Activated CD8-positive, alpha-beta T cell treated with anti-CD3 and anti-CD28 coated beads for 36 hours (primary cell): ENCODE measurements around the gene ANKRD13D. TPM values are rescaled to one million over a fixed set of nuclear protein-coding genes. Genes with fewer than 3 reads are reported as not detected.

Source experiments
- ATAC-seq: fragments of 200-7000 bp; cut with Tn5 transposase; one replicate; pipeline ENCODE4 v1.10.0; 2021; ENCODE audit warnings: mild to moderate bottlenecking, moderate library complexity
- CTCF ChIA-PET: fragments of 350-600 bp; sonication (Branson Sonifier 250); formaldehyde crosslinking; loops from one replicate; lab custom pipeline; 2021; ENCODE audit warnings: antibody characterized with exemption; lab: Charles Lee
- POLR2A ChIA-PET: fragments of 350-600 bp; sonication (Branson Sonifier 250); formaldehyde crosslinking; loops from one replicate; lab custom pipeline; 2021; ENCODE audit warnings: antibody characterized with exemption; lab: Charles Lee
- DNase-seq: peaks from one replicate; pipeline ENCODE4 v3.0.0-alpha.2; 2020
- H3K27ac Mint-ChIP-seq: one replicate; pipeline ENCODE4 v1.8.0; 2021; ENCODE audit warnings: mild to moderate bottlenecking, mixed read lengths
- H3K27me3 Mint-ChIP-seq: one replicate; pipeline ENCODE4 v1.8.0; 2021; ENCODE audit warnings: mixed read lengths
- H3K36me3 Mint-ChIP-seq: one replicate; pipeline ENCODE4 v1.8.0; 2021; ENCODE audit warnings: low read depth, mixed read lengths
- H3K4me1 Mint-ChIP-seq: one replicate; pipeline ENCODE4 v1.8.0; 2021; ENCODE audit warnings: low read depth, mixed read lengths
- H3K4me3 Mint-ChIP-seq: one replicate; pipeline ENCODE4 v1.8.0; 2021; ENCODE audit warnings: mild to moderate bottlenecking, moderate library complexity, mixed read lengths
- H3K9me3 Mint-ChIP-seq: one replicate; pipeline ENCODE4 v1.8.0; 2021; ENCODE audit warnings: mixed read lengths
- CTCF ChIP-seq: fragments of 200-600 bp; IDR thresholded peaks from one replicate; pipeline ENCODE4 v1.8.0; 2022; ENCODE audit warnings: antibody characterized with exemption, mild to moderate bottlenecking
- intact Hi-C: fragments of 100-400 bp; cut with micrococcal nuclease; formaldehyde crosslinking; loops from one replicate; pipeline ENCODE4 v1.10.0; 2022
- total RNA-seq, 2 experiments: library from RNA; stranded (reverse); gene quantifications; one replicate each; pipeline ENCODE4 v1.2.3, GENCODE V29; 2021

The ANKRD13D gene
- total RNA-seq, 2 experiments from 2014 or later = 75.4 to 78.7 TPM

GRCh38 chr11:67345920-67346819 is 57.1 kb downstream of the ANKRD13D start:
- DNase-seq (peak; percentile 41), ATAC-seq (peak; percentile 80)
- H3K27me3 Mint-ChIP-seq = no peaks in the 10 kb centered on the region
- H3K4me3 Mint-ChIP-seq = no peak overlapping the region
- H3K9me3 Mint-ChIP-seq = no peaks in the 10 kb centered on the region
- H3K27ac Mint-ChIP-seq = peak overlapping the region; percentile 89
- TF ChIP-seq CTCF = peak; percentile 87
- intact Hi-C loops = no loop called here
- H3K36me3 Mint-ChIP-seq = peaks cover 3% of the 10 kb centered on the region
- H3K4me1 Mint-ChIP-seq = peaks cover 44% of the 10 kb centered on the region
- ChIA-PET CTCF (interaction anchor here (0.6 to 7.0 kb wide), 44 partner anchors 9 to 346 kb away, joined by 3 to 109 read pairs (median 5); partner anchors contain the start of genes ANKRD13D, CLCF1, GRK2 and POLD4), POLR2A (interaction anchor here (0.6 to 2.1 kb wide), 7 partner anchors 23 to 119 kb away, joined by 3 to 8 read pairs (median 4); partner anchors contain the start of genes CLCF1 and RAD9A)

- no peak for TF ChIP-seq CTCF
- Mint-ChIP-seq H3K4me3 (no peak overlapping the region), H3K27ac (no peak overlapping the region), H3K9me3 (no peaks in the 10 kb centered on the region), H3K27me3 (no peaks in the 10 kb centered on the region), H3K36me3 (peaks cover 1% of the 10 kb centered on the region), H3K4me1 (peaks cover 50% of the 10 kb centered on the region)
- intact Hi-C loops = no loop called here
- ATAC-seq = no peak
- ChIA-PET CTCF (interaction anchor here (1.0 to 12.1 kb wide), 10 partner anchors 7 to 86 kb away, joined by 3 to 883 read pairs (median 18); partner anchors contain the start of genes CLCF1 and POLD4), POLR2A (no interaction called here)
- DNase-seq = no peak
These were observed 59.1 kb downstream of the ANKRD13D start for GRCh38 chr11:67347964-67348749.

GRCh38 chr11:67349036-67349435 is 59.9 kb downstream of the ANKRD13D start:
- H3K27ac Mint-ChIP-seq = no peak overlapping the region

GRCh38 chr11:67349457-67349856 is 60.4 kb downstream of the ANKRD13D start:
- DNase-seq (no peak), ATAC-seq (no peak)
- POLR2A ChIA-PET = interaction anchor here (1.2 kb wide), 1 partner anchor 26 kb away, joined by 4 read pairs; no protein-coding TSS in a partner anchor
- intact Hi-C loops = no loop called here
- peaks cover 53% of the 10 kb centered on the region for H3K4me1 Mint-ChIP-seq
- H3K4me3 Mint-ChIP-seq = no peak overlapping the region
- TF ChIP-seq CTCF = no peak
- H3K36me3 Mint-ChIP-seq = peaks cover 1% of the 10 kb centered on the region
- no peaks in the 10 kb centered on the region for H3K27me3 Mint-ChIP-seq
- H3K27ac Mint-ChIP-seq = no peak overlapping the region
- H3K9me3 Mint-ChIP-seq = no peaks in the 10 kb centered on the region
- CTCF ChIA-PET = interaction anchor here (0.9 to 12.1 kb wide), 10 partner anchors 7 to 96 kb away, joined by 3 to 883 read pairs (median 3); partner anchors contain the start of genes CLCF1 and PPP1CA

More at GRCh38 chr11:67349036-67349435, 59.9 kb downstream of the ANKRD13D start:
- POLR2A ChIA-PET = interaction anchor here (1.2 kb wide), 1 partner anchor 26 kb away, joined by 4 read pairs; no protein-coding TSS in a partner anchor
- H3K4me1 Mint-ChIP-seq = peaks cover 53% of the 10 kb centered on the region
- no peak for DNase-seq
- H3K36me3 Mint-ChIP-seq = peaks cover 1% of the 10 kb centered on the region
- no peak for TF ChIP-seq CTCF
- no peak for ATAC-seq
- no peaks in the 10 kb centered on the region for H3K9me3 Mint-ChIP-seq
- intact Hi-C loops = no loop called here
- CTCF ChIA-PET = interaction anchor here (0.9 to 12.1 kb wide), 10 partner anchors 8 to 95 kb away, joined by 3 to 883 read pairs (median 3); partner anchors contain the start of genes CLCF1 and PPP1CA
- H3K27me3 Mint-ChIP-seq = no peaks in the 10 kb centered on the region
- no peak overlapping the region for H3K4me3 Mint-ChIP-seq
